ENCODE measurements around the gene HRH1.
"Not testable (repeated sequence)": the region's sequence is repeated elsewhere in the genome, so short reads cannot be mapped to it uniquely, and the experiment has no call there.

Gene HRH1, protein sequence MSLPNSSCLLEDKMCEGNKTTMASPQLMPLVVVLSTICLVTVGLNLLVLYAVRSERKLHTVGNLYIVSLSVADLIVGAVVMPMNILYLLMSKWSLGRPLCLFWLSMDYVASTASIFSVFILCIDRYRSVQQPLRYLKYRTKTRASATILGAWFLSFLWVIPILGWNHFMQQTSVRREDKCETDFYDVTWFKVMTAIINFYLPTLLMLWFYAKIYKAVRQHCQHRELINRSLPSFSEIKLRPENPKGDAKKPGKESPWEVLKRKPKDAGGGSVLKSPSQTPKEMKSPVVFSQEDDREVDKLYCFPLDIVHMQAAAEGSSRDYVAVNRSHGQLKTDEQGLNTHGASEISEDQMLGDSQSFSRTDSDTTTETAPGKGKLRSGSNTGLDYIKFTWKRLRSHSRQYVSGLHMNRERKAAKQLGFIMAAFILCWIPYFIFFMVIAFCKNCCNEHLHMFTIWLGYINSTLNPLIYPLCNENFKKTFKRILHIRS

DNA sequence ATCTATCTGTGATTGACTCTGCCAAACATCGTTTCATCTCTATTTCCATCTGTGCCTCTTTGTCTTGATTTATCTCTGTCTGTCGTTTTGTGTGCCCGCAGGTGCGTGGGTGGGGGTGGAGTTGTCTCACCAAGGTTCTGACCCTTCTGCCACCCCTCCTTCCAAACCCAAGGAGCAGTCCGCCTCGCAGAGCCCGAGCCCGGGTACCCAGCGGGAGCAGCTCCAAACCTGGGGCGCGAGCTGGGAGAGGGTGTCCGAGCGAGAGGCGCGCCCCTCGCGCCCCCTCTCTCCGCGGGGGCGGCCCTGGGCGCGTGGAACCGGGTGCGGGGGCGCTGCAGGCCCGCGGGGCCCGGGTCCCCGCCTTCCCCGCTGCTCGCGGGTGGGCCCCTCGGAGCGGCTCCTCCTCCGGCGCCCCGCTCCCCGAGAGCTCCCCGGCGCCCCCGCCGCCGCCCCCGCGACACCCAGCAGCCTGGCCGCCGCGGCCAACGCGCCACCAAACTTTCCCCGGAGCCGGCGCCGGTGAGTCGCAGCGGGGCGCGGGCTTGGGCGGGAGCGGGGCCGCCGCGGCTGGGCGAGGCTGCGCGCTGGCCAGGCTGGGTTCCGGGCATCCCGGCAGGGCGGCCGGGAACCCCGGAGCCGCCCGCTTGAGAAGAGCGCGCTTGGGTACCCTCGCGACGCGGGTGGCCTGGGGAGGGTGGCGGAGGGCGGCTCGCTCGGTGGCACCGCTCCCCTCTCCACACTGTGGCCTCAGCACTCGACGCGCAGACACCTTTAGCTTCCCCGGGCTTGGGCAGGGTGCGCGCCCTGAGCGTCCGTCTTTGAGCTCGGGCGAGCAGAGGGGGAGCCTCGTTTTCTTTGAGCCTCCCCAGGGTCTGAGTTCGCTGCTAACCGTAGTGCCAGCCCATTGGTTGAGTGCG lies at the start of gene HRH1:
HRH1 (plus strand) TSS at position 458 of the 917 bp plus-strand sequence. CDS start 104,545 bp downstream, outside the sequence.
- Histone ChIP-seq H3K9me3 (ENCODE audit: severe bottlenecking) (no peaks in the 10 kb centered on the region), H3K27ac (no peak within 1 kb of the TSS), H3K27me3 (ENCODE audit: insufficient read depth, low read depth, severe bottlenecking) (peaks cover 12% of the 10 kb centered on the region), H3K4me3 (ENCODE audit: low read depth, low read length) (peak within 1 kb of the TSS; percentile 48), H3K36me3 (no peaks in the 10 kb centered on the region)
- no peak for DNase-seq
- TF ChIP-seq, protein P1, sequence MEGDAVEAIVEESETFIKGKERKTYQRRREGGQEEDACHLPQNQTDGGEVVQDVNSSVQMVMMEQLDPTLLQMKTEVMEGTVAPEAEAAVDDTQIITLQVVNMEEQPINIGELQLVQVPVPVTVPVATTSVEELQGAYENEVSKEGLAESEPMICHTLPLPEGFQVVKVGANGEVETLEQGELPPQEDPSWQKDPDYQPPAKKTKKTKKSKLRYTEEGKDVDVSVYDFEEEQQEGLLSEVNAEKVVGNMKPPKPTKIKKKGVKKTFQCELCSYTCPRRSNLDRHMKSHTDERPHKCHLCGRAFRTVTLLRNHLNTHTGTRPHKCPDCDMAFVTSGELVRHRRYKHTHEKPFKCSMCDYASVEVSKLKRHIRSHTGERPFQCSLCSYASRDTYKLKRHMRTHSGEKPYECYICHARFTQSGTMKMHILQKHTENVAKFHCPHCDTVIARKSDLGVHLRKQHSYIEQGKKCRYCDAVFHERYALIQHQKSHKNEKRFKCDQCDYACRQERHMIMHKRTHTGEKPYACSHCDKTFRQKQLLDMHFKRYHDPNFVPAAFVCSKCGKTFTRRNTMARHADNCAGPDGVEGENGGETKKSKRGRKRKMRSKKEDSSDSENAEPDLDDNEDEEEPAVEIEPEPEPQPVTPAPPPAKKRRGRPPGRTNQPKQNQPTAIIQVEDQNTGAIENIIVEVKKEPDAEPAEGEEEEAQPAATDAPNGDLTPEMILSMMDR (IDR thresholded peaks at IDR 0.05; ENCODE audit: low read depth, low read length), result no peak

DNA sequence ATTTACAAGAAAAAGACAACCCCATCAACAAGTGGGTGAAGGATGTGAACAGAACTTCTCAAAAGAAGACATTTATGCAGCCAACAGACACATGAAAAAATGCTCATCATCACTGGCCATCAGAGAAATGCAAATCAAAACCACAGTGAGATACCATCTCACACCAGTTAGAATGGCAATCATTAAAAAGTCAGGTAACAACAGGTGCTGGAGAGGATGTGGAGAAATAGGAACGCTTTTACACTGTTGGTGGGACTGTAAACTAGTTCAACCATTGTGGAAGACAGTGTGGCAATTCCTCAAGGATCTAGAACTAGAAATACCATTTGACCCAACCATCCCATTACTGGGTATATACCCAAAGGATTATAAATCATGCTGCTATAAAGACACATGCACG lies 41.0 kb upstream of the HRH1 start:
- not testable (repeated sequence) for H3K4me3 ChIP-seq (ENCODE audit: low read depth, low read length); H3K36me3 ChIP-seq; H3K9me3 ChIP-seq (ENCODE audit: severe bottlenecking); H3K27ac ChIP-seq; DNase-seq; H3K27me3 ChIP-seq (ENCODE audit: insufficient read depth, low read depth, severe bottlenecking)

DNA sequence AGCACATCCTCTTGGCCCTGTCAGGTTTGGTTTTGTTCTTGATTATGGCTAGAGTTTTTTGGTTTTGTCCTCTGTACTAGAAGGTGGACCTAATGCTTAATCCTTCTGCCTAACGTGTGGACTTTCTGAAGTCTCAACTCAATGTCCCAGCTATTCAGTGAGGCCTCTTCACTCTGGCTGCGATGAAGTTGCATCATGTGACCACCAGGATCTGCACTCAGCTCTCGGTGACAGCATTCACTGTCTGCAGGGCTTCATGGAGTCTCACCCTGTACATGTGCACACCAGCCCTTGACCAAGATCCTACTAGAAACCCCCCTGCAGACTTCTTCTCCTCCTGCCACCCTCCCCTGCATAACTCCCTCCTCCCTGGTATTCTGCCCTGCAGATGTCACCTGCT lies 38.7 kb upstream of the HRH1 start:
- Histone ChIP-seq H3K9me3 (ENCODE audit: severe bottlenecking) (peaks cover 6% of the 10 kb centered on the region), H3K36me3 (no peaks in the 10 kb centered on the region), H3K27me3 (ENCODE audit: insufficient read depth, low read depth, severe bottlenecking) (no peaks in the 10 kb centered on the region), H3K27ac (no peak overlapping the region), H3K4me3 (ENCODE audit: low read depth, low read length) (no peak overlapping the region)
- TF ChIP-seq, protein P1 (IDR thresholded peaks at IDR 0.05; ENCODE audit: low read depth, low read length), result no peak
- DNase-seq, result no peak

DNA sequence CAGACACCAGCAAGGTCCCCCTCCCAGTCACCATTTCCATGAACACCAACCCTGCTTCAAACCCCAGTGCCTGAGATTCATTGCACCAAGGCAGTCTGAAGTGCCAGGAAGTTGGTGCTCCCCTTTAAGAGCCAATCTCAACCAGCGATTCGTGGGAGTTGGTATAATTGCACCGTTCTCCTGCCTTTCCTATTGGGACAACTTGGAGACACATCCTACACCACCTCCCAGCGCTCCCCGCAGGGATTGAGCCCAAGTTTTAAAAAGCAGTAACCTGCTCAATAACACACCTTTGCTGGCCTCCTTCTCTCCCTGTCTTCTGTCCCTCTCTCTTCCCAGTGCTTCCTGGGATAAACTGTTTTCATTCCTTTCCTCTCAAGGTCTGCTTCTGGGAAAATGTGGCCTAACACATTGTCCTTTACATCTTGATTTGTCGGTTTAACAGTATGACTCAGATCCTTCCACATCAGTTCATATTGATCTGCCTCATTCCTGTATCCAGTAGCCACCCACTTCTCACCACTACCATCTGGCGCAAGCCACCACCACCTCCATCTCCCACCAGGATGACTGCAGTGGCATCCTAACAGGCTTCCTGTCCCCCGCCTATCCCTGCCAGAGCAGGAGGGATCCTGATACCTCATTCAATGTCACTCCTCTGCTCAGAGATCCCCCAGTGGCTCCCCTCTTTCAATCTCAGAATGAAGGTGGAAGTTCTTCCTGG lies 37.8 kb upstream of the HRH1 start:
- Histone ChIP-seq H3K27ac (no peak overlapping the region), H3K27me3 (ENCODE audit: insufficient read depth, low read depth, severe bottlenecking) (no peaks in the 10 kb centered on the region), H3K4me3 (ENCODE audit: low read depth, low read length) (no peak overlapping the region), H3K36me3 (no peaks in the 10 kb centered on the region), H3K9me3 (ENCODE audit: severe bottlenecking) (peaks cover 6% of the 10 kb centered on the region)
- no peak for DNase-seq
- TF ChIP-seq, protein P1 (IDR thresholded peaks at IDR 0.05; ENCODE audit: low read depth, low read length), result no peak

DNA sequence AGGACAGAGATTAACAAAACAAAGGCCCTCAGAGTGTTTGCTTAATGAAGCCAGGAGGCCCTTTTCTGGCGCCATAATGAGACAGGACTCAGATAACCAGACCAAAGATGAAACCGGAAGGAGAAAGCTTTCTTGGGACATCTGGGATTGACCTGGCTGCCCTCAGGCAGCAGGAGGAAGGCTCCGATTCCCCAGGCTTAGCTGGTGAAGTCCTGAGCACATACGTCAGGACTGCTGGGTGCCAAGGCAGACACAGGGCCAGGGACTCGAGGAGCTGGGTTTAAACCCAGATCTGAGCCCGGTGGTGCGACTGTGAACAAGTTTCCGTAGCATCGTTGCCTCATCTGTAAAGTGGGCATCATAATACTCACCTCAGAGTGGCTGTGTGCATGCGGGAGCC lies 36.7 kb upstream of the HRH1 start:
- peaks cover 6% of the 10 kb centered on the region for H3K9me3 ChIP-seq (ENCODE audit: severe bottlenecking)
- DNase-seq, result no peak
- no peaks in the 10 kb centered on the region for H3K27me3 ChIP-seq (ENCODE audit: insufficient read depth, low read depth, severe bottlenecking)
- H3K4me3 ChIP-seq (ENCODE audit: low read depth, low read length), result no peak overlapping the region
- H3K27ac ChIP-seq, result no peak overlapping the region
- TF ChIP-seq, protein P1 (IDR thresholded peaks at IDR 0.05; ENCODE audit: low read depth, low read length), result no peak
- no peaks in the 10 kb centered on the region for H3K36me3 ChIP-seq
